ENCODE measurements around the gene TRAFD1.

- TF ChIP-seq CTCF (conservative IDR thresholded peaks at IDR 0.05 in 1 of 2, IDR thresholded peaks at IDR 0.05 in 1 of 2; ENCODE audit: extremely low read depth in 1 of 2, insufficient read depth in 1 of 2, low read depth in 1 of 2, low read length in 2 of 2) (no peak), EZH2 (IDR thresholded peaks at IDR 0.05; ENCODE audit: borderline replicate concordance, low read length) (no peak)
Observed at GRCh38 chr12:112199136-112199535, 73.8 kb downstream of the TRAFD1 start.
